HCT116 (cell line): Measurements from ENCODE around the gene C9. TPM values are rescaled to one million over a fixed set of nuclear protein-coding genes. Genes with fewer than 3 reads are reported as not detected.

Experiments
- ATAC-seq: fragments of 200-7000 bp; cut with Tn5 transposase; 2 replicates; pipeline ENCODE4 v1.9.1; 2020; ENCODE audit warnings: mild to moderate bottlenecking, moderate library complexity
- BruUV-seq: library from RNA; stranded (reverse); fragments of 400-500 nt; replicated peaks from 2 replicates; lab custom pipeline; 2021; lab: Mats Ljungman, UMichigan
- CTCF ChIA-PET: fragments of 300-600 bp; sonication (Branson Sonifier 250); formaldehyde crosslinking; loops from one replicate; lab custom pipeline; 2021; ENCODE audit warnings: antibody characterized with exemption; lab: Charles Lee
- POLR2A ChIA-PET: fragments of 300-600, 350-600 bp; sonication (Branson Sonifier 250); formaldehyde crosslinking; loops from one replicate; lab custom pipeline; 2021; ENCODE audit warnings: antibody characterized with exemption; lab: Charles Lee
- RAD21 ChIA-PET, 2 experiments: fragments of 300-600 bp; sonication (Branson Sonifier 250); formaldehyde crosslinking; loops; one replicate each; lab custom pipeline; 2023; ENCODE audit warnings: low total read pairs in 2 of 2; ENCODE audit not compliant: uncharacterized antibody in 2 of 2, unreplicated experiment in 2 of 2, low non-redundant PET in 1 of 2; lab: Charles Lee
- DNase-seq: peaks from one replicate; pipeline ENCODE4 v3.0.0-alpha.2; 2010; ENCODE audit warnings: low read depth, low spot score
- H2AFZ ChIP-seq: fragments of 200-600 bp; shearing (Covaris generic), sonication (generic); 2 replicates; pipeline ENCODE4 v1.6.1; 2017; ENCODE audit warnings: low read depth, mixed run types, mixed read lengths, antibody characterized with exemption, low read length; ENCODE audit not compliant: poor library complexity, severe bottlenecking
- H3K27ac ChIP-seq: 2 replicates; pipeline ENCODE4 v1.5.1; 2012; ENCODE audit warnings: low read depth, low read length
- H3K27me3 ChIP-seq: fragments of 200-600 bp; sonication (generic); 2 replicates; pipeline ENCODE4 v1.6.1; 2016; ENCODE audit warnings: mixed run types, low read length, mixed read lengths; ENCODE audit not compliant: insufficient read depth
- H3K36me3 ChIP-seq, 2 experiments: fragments of 200-500 bp in 1 of 2; fragments of 200-600 bp in 1 of 2; sonication (Bioruptor generic) in 1 of 2; sonication (generic) in 1 of 2; 2 replicates each; pipeline versions ENCODE4 v1.5.1 to v1.6.1; 2014 to 2016; ENCODE audit warnings: low read length in 2 of 2, inconsistent platforms in 1 of 2, mixed read lengths in 1 of 2, mixed run types in 1 of 2; ENCODE audit not compliant: insufficient read depth in 2 of 2, control insufficient read depth in 1 of 2
- H3K4me1 ChIP-seq, 2 experiments: fragments of 200-600 bp in 1 of 2; sonication (generic) in 1 of 2; 2 replicates each; pipeline versions ENCODE4 v1.5.1 to v1.6.1; 2012 to 2017; ENCODE audit warnings: low read length in 2 of 2, inconsistent platforms in 1 of 2, mild to moderate bottlenecking in 1 of 2, mixed read lengths in 1 of 2, mixed run types in 1 of 2, moderate library complexity in 1 of 2; ENCODE audit not compliant: insufficient read depth in 2 of 2, control insufficient read depth in 1 of 2
- H3K4me2 ChIP-seq: fragments of 200-600 bp; sonication (generic); 2 replicates; pipeline ENCODE4 v1.6.1; 2017; ENCODE audit warnings: mixed run types, low read length, mixed read lengths
- H3K4me3 ChIP-seq, 2 experiments: fragments of 200-600 bp in 1 of 2; sonication (generic) in 1 of 2; replicated peaks in 1 of 2; 2 replicates each; pipeline ENCODE4 v1.5.1; 2011 to 2016; ENCODE audit warnings: low read length in 2 of 2, control low read depth in 1 of 2, low read depth in 1 of 2, mild to moderate bottlenecking in 1 of 2, mixed read lengths in 1 of 2, mixed run types in 1 of 2
- H3K79me2 ChIP-seq: fragments of 200-600 bp; sonication (generic); 2 replicates; pipeline ENCODE4 v1.6.1; 2017; ENCODE audit warnings: mild to moderate bottlenecking, mixed run types, low read length, moderate library complexity, mixed read lengths; ENCODE audit not compliant: insufficient read depth
- H3K9ac ChIP-seq: fragments of 200-600 bp; sonication (generic); 2 replicates; pipeline ENCODE4 v1.6.1; 2016; ENCODE audit warnings: low read length, mixed read lengths
- H3K9me2 ChIP-seq: fragments of 200-600 bp; sonication (generic), shearing (Covaris generic); 2 replicates; pipeline ENCODE4 v1.6.1; 2017; ENCODE audit warnings: mixed run types, mild to moderate bottlenecking, moderate library complexity; ENCODE audit not compliant: insufficient read depth
- H3K9me3 ChIP-seq, 2 experiments: fragments of 200-500 bp in 1 of 2; fragments of 200-600 bp in 1 of 2; sonication (Bioruptor generic) in 1 of 2; sonication (generic) in 1 of 2; 2 replicates each; pipeline ENCODE4 v1.6.1; 2014 to 2017; ENCODE audit warnings: low read length in 2 of 2, mixed read lengths in 2 of 2, inconsistent platforms in 1 of 2, low read depth in 1 of 2, mild to moderate bottlenecking in 1 of 2, mixed run types in 1 of 2, moderate library complexity in 1 of 2; ENCODE audit not compliant: control insufficient read depth in 1 of 2, insufficient read depth in 1 of 2
- H4K20me1 ChIP-seq: fragments of 200-600 bp; sonication (generic), shearing (Covaris generic); 2 replicates; pipeline ENCODE4 v1.6.1; 2017; ENCODE audit warnings: mixed run types, mild to moderate bottlenecking, moderate library complexity; ENCODE audit not compliant: insufficient read depth
- CBX3 ChIP-seq: IDR thresholded peaks from 2 replicates; pipeline ENCODE4 v1.6.1; 2012; ENCODE audit warnings: low read depth
- CEBPB ChIP-seq: IDR thresholded peaks from 2 replicates; pipeline ENCODE4 v1.6.1; 2012; ENCODE audit warnings: low read depth
- EGR1 ChIP-seq: IDR thresholded peaks from 2 replicates; pipeline ENCODE4 v1.6.1; 2012; ENCODE audit warnings: low read depth
- EZH2 ChIP-seq: fragments of 200-600 bp; sonication (generic); IDR thresholded peaks from 2 replicates; pipeline ENCODE4 v1.6.1; 2017; ENCODE audit warnings: antibody characterized with exemption, mixed run types
- FOSL1 ChIP-seq: IDR thresholded peaks from 2 replicates; pipeline ENCODE4 v1.6.1; 2012; ENCODE audit warnings: low read depth
- POLR2A ChIP-seq: IDR thresholded peaks from 2 replicates; pipeline ENCODE4 v1.7.0; 2011; ENCODE audit warnings: borderline replicate concordance; ENCODE audit not compliant: insufficient read depth, insufficient read length; ENCODE audit errors: extremely low read depth
- RAD21 ChIP-seq: IDR thresholded peaks from 2 replicates; pipeline ENCODE4 v1.6.1; 2012; ENCODE audit warnings: low read depth, mild to moderate bottlenecking
- SIN3A ChIP-seq: IDR thresholded peaks from 2 replicates; pipeline ENCODE4 v1.6.1; 2012; ENCODE audit warnings: low read depth
- SRF ChIP-seq: IDR thresholded peaks from 2 replicates; pipeline ENCODE4 v1.6.1; 2012; ENCODE audit warnings: low read depth
- TCF7L2 ChIP-seq: IDR thresholded peaks from 2 replicates; pipeline ENCODE4 v1.7.0; 2011; ENCODE audit warnings: borderline replicate concordance, inconsistent platforms; ENCODE audit not compliant: insufficient read depth, insufficient read length; ENCODE audit errors: extremely low read depth
- ZFX ChIP-seq: fragments of 450-650 bp; IDR thresholded peaks from 2 replicates; pipeline ENCODE4 v1.6.1; 2017
- intact Hi-C: fragments of 100-400 bp; cut with micrococcal nuclease; formaldehyde crosslinking; loops from 2 replicates; pipeline ENCODE4 v1.10.0; 2022
- total RNA-seq: library from RNA; stranded (reverse); gene quantifications from one replicate; pipeline ENCODE4 v1.2.1, GENCODE V29; 2021; ENCODE audit not compliant: unreplicated experiment
- TF ChIP-seq, protein P1 (sequence below): IDR thresholded peaks from 2 replicates; pipeline ENCODE4 v1.6.1; 2012
- TF ChIP-seq, protein P2 (sequence below): IDR thresholded peaks from 2 replicates; pipeline ENCODE4 v1.6.1; 2011; ENCODE audit warnings: mild to moderate bottlenecking, low read length, moderate library complexity; ENCODE audit not compliant: insufficient replicate concordance; ENCODE audit errors: extremely low read depth

C9 gene
- total RNA-seq, 1 experiment from 2014 or later: 0.34 TPM

DNA sequence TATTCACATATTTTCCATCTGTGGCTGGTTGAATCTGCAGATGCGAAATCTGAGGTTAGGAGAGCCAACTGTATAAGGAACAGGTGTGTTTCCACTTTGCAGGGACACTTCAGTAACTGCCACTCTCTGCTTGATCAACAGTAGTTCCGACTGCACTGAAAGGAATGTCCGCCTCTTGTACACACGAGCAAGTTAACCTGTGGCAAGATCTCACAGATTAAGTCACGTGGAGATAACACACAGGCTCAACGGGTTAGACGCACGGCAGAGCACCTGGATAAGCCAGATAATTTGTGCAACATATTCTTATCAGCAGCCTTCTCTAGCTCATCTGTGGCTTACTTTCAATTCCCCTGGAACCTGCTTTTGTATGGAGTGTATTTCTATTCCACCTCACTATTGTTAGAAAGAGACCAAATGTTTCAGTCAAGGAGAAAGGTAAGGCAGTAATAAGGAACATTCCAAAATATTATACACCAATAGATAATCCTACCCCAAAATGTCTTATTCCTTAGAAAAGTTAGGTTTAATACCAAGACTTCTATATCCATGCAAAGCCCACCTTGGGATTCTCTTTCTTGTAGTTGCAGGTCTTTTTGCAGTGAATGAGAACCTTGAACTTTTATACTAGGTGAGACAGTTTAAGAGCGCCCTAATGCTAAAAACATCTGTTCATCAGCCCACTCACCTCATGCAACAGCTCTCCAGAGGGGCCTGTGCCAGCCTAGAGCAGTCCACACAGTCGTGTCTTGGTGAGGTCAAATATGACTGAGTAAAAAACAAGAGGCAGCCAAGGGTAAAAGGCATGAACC, 6.5 kb upstream of the C9 start:
- Histone ChIP-seq H4K20me1 (no peaks in the 10 kb centered on the region), H3K79me2 (no peaks in the 10 kb centered on the region), H3K27ac (no peak overlapping the region), H3K27me3 (no peaks in the 10 kb centered on the region), H3K4me2 (no peak overlapping the region), H3K9ac (no peak overlapping the region), H2AFZ (no peak overlapping the region), H3K9me3 (no peaks in the 10 kb centered on the region), H3K4me3 (no peak overlapping the region), H3K9me2 (no peaks in the 10 kb centered on the region), H3K4me1 (no peaks in the 10 kb centered on the region), H3K36me3 (no peaks in the 10 kb centered on the region)
- ATAC-seq (no peak), DNase-seq (no peak)
- ChIA-PET RAD21 (no interaction called here), CTCF (no interaction called here), POLR2A (no interaction called here)
- no TSS peak for BruUV-seq
- TF ChIP-seq POLR2A (no peak), TCF7L2 (no peak), SRF (no peak), CEBPB (no peak), EGR1 (no peak), CBX3 (no peak), EZH2 (no peak), SIN3A (no peak)
- TF ChIP-seq, protein P1, sequence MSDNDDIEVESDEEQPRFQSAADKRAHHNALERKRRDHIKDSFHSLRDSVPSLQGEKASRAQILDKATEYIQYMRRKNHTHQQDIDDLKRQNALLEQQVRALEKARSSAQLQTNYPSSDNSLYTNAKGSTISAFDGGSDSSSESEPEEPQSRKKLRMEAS: no peak
- intact Hi-C loops: no loop called here

DNA sequence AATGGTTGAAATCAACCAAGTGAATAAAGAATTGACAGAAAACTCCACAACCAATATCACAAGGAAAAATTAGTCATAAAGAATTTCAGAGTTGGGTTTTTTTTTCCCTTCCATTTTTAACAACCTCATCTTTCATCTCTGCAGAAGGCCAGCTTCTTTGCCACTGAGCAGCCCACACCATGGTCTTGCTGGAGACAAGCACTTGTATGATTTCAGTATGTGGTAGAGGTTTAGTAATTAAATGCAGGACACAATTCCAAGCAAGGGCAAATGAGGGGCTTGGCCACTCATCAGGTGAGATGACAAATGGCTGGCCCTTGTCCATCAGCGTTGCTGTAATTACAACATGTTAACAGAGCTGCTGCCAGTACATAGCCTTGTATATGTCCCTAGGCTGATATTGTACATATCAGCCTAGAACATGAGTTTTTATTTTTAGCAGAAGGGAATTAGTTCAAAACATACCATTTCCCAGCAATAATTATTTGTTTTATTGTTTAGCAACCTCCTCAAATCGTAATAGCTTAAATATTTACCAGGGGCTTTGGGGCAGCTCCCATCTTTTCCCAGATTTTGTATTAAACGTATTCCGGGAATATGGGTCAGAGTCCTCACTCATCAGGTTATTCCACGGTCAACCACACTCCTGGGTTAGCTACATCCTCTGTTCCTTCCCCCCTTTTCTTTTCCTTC, 5.0 kb upstream of the C9 start:
- no peak overlapping the region for H3K27ac ChIP-seq
- no peaks in the 10 kb centered on the region for H3K79me2 ChIP-seq
- TF ChIP-seq, protein P2, sequence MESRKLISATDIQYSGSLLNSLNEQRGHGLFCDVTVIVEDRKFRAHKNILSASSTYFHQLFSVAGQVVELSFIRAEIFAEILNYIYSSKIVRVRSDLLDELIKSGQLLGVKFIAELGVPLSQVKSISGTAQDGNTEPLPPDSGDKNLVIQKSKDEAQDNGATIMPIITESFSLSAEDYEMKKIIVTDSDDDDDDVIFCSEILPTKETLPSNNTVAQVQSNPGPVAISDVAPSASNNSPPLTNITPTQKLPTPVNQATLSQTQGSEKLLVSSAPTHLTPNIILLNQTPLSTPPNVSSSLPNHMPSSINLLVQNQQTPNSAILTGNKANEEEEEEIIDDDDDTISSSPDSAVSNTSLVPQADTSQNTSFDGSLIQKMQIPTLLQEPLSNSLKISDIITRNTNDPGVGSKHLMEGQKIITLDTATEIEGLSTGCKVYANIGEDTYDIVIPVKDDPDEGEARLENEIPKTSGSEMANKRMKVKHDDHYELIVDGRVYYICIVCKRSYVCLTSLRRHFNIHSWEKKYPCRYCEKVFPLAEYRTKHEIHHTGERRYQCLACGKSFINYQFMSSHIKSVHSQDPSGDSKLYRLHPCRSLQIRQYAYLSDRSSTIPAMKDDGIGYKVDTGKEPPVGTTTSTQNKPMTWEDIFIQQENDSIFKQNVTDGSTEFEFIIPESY: no peak
- TF ChIP-seq SIN3A: no peak
- no peak for TF ChIP-seq FOSL1
- no peak for TF ChIP-seq ZFX
- TF ChIP-seq EZH2: no peak
- no peak for TF ChIP-seq RAD21
- TF ChIP-seq, protein P1: no peak
- no peak for TF ChIP-seq CBX3
- no TSS peak for BruUV-seq
- ATAC-seq: no peak
- no peaks in the 10 kb centered on the region for H3K36me3 ChIP-seq
- no peaks in the 10 kb centered on the region for H3K4me1 ChIP-seq
- H3K9me3 ChIP-seq: no peaks in the 10 kb centered on the region
- no peak overlapping the region for H3K4me3 ChIP-seq
- no peaks in the 10 kb centered on the region for H3K9me2 ChIP-seq
- H3K4me2 ChIP-seq: no peak overlapping the region
- no peaks in the 10 kb centered on the region for H3K27me3 ChIP-seq
- ChIA-PET POLR2A (no interaction called here), RAD21 (no interaction called here), CTCF (interaction anchor here (1.5 kb wide), 1 partner anchor 10 kb away, joined by 7 read pairs; no protein-coding TSS in a partner anchor)
- no peak overlapping the region for H3K9ac ChIP-seq
- DNase-seq: no peak
- no peaks in the 10 kb centered on the region for H4K20me1 ChIP-seq
- intact Hi-C loops: no loop called here
- no peak overlapping the region for H2AFZ ChIP-seq
